CD14-positive monocyte (primary cell): Measurements from ENCODE around the gene APOH. TPM values are rescaled to one million over a fixed set of nuclear protein-coding genes. Genes with fewer than 3 reads are reported as not detected.

ENCODE experiments used
- DNase-seq, 3 donors: peaks; one replicate each; pipeline ENCODE4 v3.0.0-alpha.2; 2011 to 2022
- H2AFZ ChIP-seq: 2 replicates; pipeline ENCODE4 v1.6.0; 2012; ENCODE audit warnings: mild to moderate bottlenecking, low read depth, low read length, inconsistent platforms; ENCODE audit not compliant: insufficient read depth, poor library complexity, severe bottlenecking
- H3K27ac ChIP-seq, 2 donors: 1 replicate in 1 of 2; 2 replicates in 1 of 2; pipeline ENCODE4 v1.5.1; 2012 to 2013; ENCODE audit warnings: low read length in 2 of 2, control low read depth in 1 of 2, inconsistent platforms in 1 of 2, low read depth in 1 of 2, mild to moderate bottlenecking in 1 of 2
- H3K27me3 ChIP-seq, 2 donors: one replicate each; pipeline versions ENCODE4 v1.6.0 to v1.6.1; 2011 to 2013; ENCODE audit warnings: low read length in 2 of 2; ENCODE audit not compliant: control insufficient read depth in 2 of 2, insufficient read depth in 2 of 2
- H3K36me3 ChIP-seq, 2 donors: replicated peaks in 1 of 2; 1 replicate in 1 of 2; 2 replicates in 1 of 2; pipeline versions ENCODE4 v1.5.1 to v1.6.1; 2012 to 2013; ENCODE audit warnings: low read length in 2 of 2, control low read depth in 1 of 2, inconsistent platforms in 1 of 2, mild to moderate bottlenecking in 1 of 2; ENCODE audit not compliant: insufficient read depth in 2 of 2, control insufficient read depth in 1 of 2
- H3K4me1 ChIP-seq, 2 donors: 1 replicate in 1 of 2; 2 replicates in 1 of 2; pipeline versions ENCODE4 v1.5.1 to v1.6.1; 2012 to 2013; ENCODE audit warnings: low read length in 2 of 2, control low read depth in 1 of 2, inconsistent platforms in 1 of 2, mild to moderate bottlenecking in 1 of 2, moderate library complexity in 1 of 2; ENCODE audit not compliant: insufficient read depth in 2 of 2, control insufficient read depth in 1 of 2
- H3K4me2 ChIP-seq: replicated peaks from 2 replicates; pipeline ENCODE3; 2012; ENCODE audit warnings: low read length, moderate library complexity, mild to moderate bottlenecking; ENCODE audit not compliant: poor library complexity, severe bottlenecking; ENCODE audit errors: extremely low read depth
- H3K4me3 ChIP-seq, 3 experiments: fragments of 200-600 bp in 1 of 3; sonication (generic) in 1 of 3; replicated peaks in 1 of 3; 1 replicate in 2 of 3; 2 replicates in 1 of 3; pipeline ENCODE4 v1.5.1; 2011 to 2013; ENCODE audit warnings: low read length in 3 of 3, mild to moderate bottlenecking in 3 of 3, control low read depth in 2 of 3, low read depth in 2 of 3, inconsistent platforms in 1 of 3, moderate library complexity in 1 of 3
- H3K79me2 ChIP-seq: 2 replicates; pipeline ENCODE4 v1.6.0; 2012; ENCODE audit warnings: mild to moderate bottlenecking, control low read depth, inconsistent platforms, low read length, moderate library complexity; ENCODE audit not compliant: insufficient read depth
- H3K9ac ChIP-seq: 2 replicates; pipeline ENCODE4 v1.6.0; 2017; ENCODE audit warnings: low read length, mild to moderate bottlenecking; ENCODE audit not compliant: insufficient read depth, poor library complexity, severe bottlenecking
- H3K9me3 ChIP-seq, 2 donors: replicated peaks in 1 of 2; 1 replicate in 1 of 2; 2 replicates in 1 of 2; pipeline versions ENCODE4 v1.5.1 to v1.6.1; 2012 to 2013; ENCODE audit warnings: low read length in 2 of 2, control low read depth in 1 of 2; ENCODE audit not compliant: control insufficient read depth in 1 of 2, insufficient read depth in 1 of 2
- H4K20me1 ChIP-seq: 2 replicates; pipeline ENCODE4 v1.6.0; 2012; ENCODE audit warnings: mild to moderate bottlenecking, low read length, control low read depth, moderate library complexity; ENCODE audit not compliant: insufficient read depth
- H3K27ac Mint-ChIP-seq, 7 donors: one replicate each; pipeline ENCODE4 v1.8.0; 2020; ENCODE audit warnings: mild to moderate bottlenecking in 7 of 7, mixed read lengths in 7 of 7, moderate library complexity in 6 of 7, inconsistent platforms in 2 of 7
- H3K27me3 Mint-ChIP-seq, 3 donors: one replicate each; pipeline ENCODE4 v1.8.0; 2021 to 2022; ENCODE audit warnings: low read depth in 3 of 3, mild to moderate bottlenecking in 3 of 3, mixed read lengths in 3 of 3, moderate library complexity in 3 of 3, inconsistent platforms in 1 of 3
- H3K36me3 Mint-ChIP-seq, 2 donors: one replicate each; pipeline ENCODE4 v1.8.0; 2020; ENCODE audit warnings: mixed read lengths in 2 of 2, inconsistent platforms in 1 of 2, mild to moderate bottlenecking in 1 of 2
- H3K4me1 Mint-ChIP-seq: one replicate; pipeline ENCODE4 v1.8.0; 2020; ENCODE audit warnings: mild to moderate bottlenecking, mixed read lengths
- H3K4me3 Mint-ChIP-seq, 2 donors: one replicate each; pipeline ENCODE4 v1.8.0; 2020; ENCODE audit warnings: mild to moderate bottlenecking in 2 of 2, mixed read lengths in 2 of 2, moderate library complexity in 1 of 2
- H3K9me3 Mint-ChIP-seq, 7 donors: one replicate each; pipeline ENCODE4 v1.8.0; 2020 to 2022; ENCODE audit warnings: mixed read lengths in 7 of 7, mild to moderate bottlenecking in 6 of 7, moderate library complexity in 6 of 7, inconsistent platforms in 2 of 7
- CTCF ChIP-seq: fragments of 200-600 bp; IDR thresholded peaks from one replicate; pipeline ENCODE4 v1.8.0; 2022; ENCODE audit warnings: antibody characterized with exemption, mild to moderate bottlenecking
- WGBS: methylation state at CpG from one replicate; pipeline ENCODE4 v1.1.5; 2013; ENCODE audit warnings: missing lambda C conversion rate; ENCODE audit not compliant: insufficient coverage; 5-methylcytosine and 5-hydroxymethylcytosine counted together
- intact Hi-C, 2 donors: fragments of 100-400 bp; cut with micrococcal nuclease; formaldehyde crosslinking; loops; one replicate each; pipeline versions ENCODE4 v1.15.0 to v1.15.1; 2023
- polyA plus RNA-seq, 3 donors: library from polyadenylated mRNA; depleted of rRNA in 1 of 3; unstranded in 2 of 3; stranded (reverse) in 1 of 3; fragments of 300-500 nt in 2 of 3; fragments of >200 nt in 1 of 3; fragmentation: Illumina TruSeq in 2 of 3; gene quantifications; 1 replicate in 2 of 3; 2 replicates in 1 of 3; pipeline ENCODE4 v1.2.3, GENCODE V29; 2012 to 2021

Gene APOH
- polyA plus RNA-seq, 3 donors: not detected

DNA sequence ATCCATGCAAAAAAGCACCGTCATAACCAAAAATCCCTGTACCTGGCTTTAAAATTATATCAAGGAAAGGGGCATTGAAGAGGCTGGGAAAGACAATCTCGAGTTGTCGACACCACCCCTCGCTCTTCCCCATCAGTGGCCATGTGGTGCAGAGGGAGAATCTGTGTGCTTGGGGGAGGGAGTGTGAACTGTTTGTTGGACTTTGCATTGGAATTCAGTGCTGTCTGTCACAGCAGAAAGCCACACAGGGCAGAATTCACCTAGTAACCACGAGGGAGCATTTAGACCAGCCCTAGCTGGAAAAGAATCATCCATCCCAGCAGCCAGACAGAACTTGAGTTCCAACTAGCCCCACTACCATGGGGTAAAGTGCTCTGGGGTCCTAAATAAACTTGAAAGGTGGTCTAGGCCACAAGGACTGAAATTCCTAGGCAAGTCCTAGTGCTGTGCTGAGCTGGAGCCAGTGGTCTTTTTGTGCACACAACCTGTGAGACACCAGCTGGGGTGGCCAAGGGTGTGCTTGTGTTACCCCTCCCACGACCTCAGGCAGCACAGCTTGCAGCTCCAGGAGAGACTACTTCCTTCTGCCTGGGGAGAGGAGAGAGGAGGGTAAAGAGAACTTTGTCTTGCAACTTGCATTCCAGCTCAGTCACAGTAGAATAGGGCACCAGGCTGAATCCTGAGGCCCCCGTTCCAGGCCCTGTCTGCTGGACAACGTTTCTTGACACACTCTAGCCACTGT, 25.8 kb downstream of the APOH start:
- H3K4me1 ChIP-seq: no peaks in the 10 kb centered on the region
- Mint-ChIP-seq H3K9me3 (peaks cover 0 to 12% (median 2%) of the 10 kb centered on the region in 7 donors), H3K4me3 (no peak overlapping the region), H3K4me1 (peaks cover 3% of the 10 kb centered on the region), H3K27ac (no peak overlapping the region), H3K36me3 (no peaks in the 10 kb centered on the region), H3K27me3 (peaks cover 1 to 2% (median 1%) of the 10 kb centered on the region in 3 donors)
- no peak overlapping the region for H3K4me2 ChIP-seq
- no peaks in the 10 kb centered on the region for H4K20me1 ChIP-seq
- no peak overlapping the region for H3K9ac ChIP-seq
- no peak overlapping the region for H3K4me3 ChIP-seq
- intact Hi-C loops: loop anchor here in 1 of 2 donors (5.0 kb wide), 1 partner anchor 364 kb away; no protein-coding TSS in a partner anchor
- H3K9me3 ChIP-seq: no peaks in the 10 kb centered on the region
- H2AFZ ChIP-seq: no peak overlapping the region
- H3K27ac ChIP-seq: no peak overlapping the region
- 97% methylated on average over 3 of the region's 8 CpGs for WGBS
- no peak for DNase-seq
- no peaks in the 10 kb centered on the region for H3K36me3 ChIP-seq
- no peaks in the 10 kb centered on the region for H3K27me3 ChIP-seq
- TF ChIP-seq CTCF: no peak
- H3K79me2 ChIP-seq: no peaks in the 10 kb centered on the region

- WGBS: 0% methylated on average over 3 of the region's 3 CpGs
- Mint-ChIP-seq H3K4me1 (peaks cover 3% of the 10 kb centered on the region), H3K36me3 (no peaks in the 10 kb centered on the region), H3K4me3 (no peak overlapping the region), H3K9me3 (peaks cover 0 to 8% (median 2%) of the 10 kb centered on the region in 7 donors), H3K27ac (no peak overlapping the region), H3K27me3 (peaks cover 0 to 6% (median 0%) of the 10 kb centered on the region in 3 donors)
- intact Hi-C loops: loop anchor here in 1 of 2 donors (5.0 kb wide), 1 partner anchor 367 kb away; no protein-coding TSS in a partner anchor
- no peaks in the 10 kb centered on the region for H3K36me3 ChIP-seq
- H4K20me1 ChIP-seq: no peaks in the 10 kb centered on the region
- H3K27ac ChIP-seq: no peak overlapping the region
- H3K79me2 ChIP-seq: no peaks in the 10 kb centered on the region
- no peak overlapping the region for H3K4me3 ChIP-seq
- no peak overlapping the region for H2AFZ ChIP-seq
- TF ChIP-seq CTCF: peak; percentile 43
- H3K4me1 ChIP-seq: no peaks in the 10 kb centered on the region
- no peaks in the 10 kb centered on the region for H3K27me3 ChIP-seq
- peak; percentile 32 to 47 (median 41) for DNase-seq
- H3K4me2 ChIP-seq: no peak overlapping the region
- H3K9me3 ChIP-seq: no peaks in the 10 kb centered on the region
- no peak overlapping the region for H3K9ac ChIP-seq
Observed at GRCh38 chr17:66200685-66201092, 28.5 kb downstream of the APOH start.
